K562 (cell line): ENCODE results near the gene ARPC1A. TPM values are rescaled to one million over a fixed set of nuclear protein-coding genes. Genes with fewer than 3 reads are reported as not detected.

Experiments
- BACH1 ChIP-seq: fragments of 200-800 bp; sonication (Bioruptor generic); IDR thresholded peaks from 2 replicates; pipeline ENCODE4 v1.6.1; 2016; ENCODE audit warnings: missing genetic modification characterization, missing compliant biosample characterization
- CC2D1A ChIP-seq: fragments of 450-650 bp; IDR thresholded peaks from 2 replicates; pipeline ENCODE4 v1.6.1; 2017; ENCODE audit warnings: mild to moderate bottlenecking
- CXXC5 ChIP-seq: fragments of 250-450 bp; sonication (Bioruptor Pico); IDR thresholded peaks from 2 replicates; pipeline ENCODE4 v1.8.0; 2022; ENCODE audit warnings: inconsistent platforms, mild to moderate bottlenecking, moderate library complexity
- JUNB ChIP-seq: fragments of 450-650 bp; formaldehyde crosslinking; conservative IDR thresholded peaks from 2 replicates; pipeline ENCODE4 v1.4.0; 2020; ENCODE audit warnings: mild to moderate bottlenecking
- MAZ ChIP-seq, 2 experiments: fragments of 450-650 bp in 1 of 2; sonication (generic) in 1 of 2; formaldehyde crosslinking; IDR thresholded peaks in 1 of 2; conservative IDR thresholded peaks in 1 of 2; 2 replicates each; pipeline versions ENCODE4 v1.4.0 to v1.5.0; 2020; ENCODE audit warnings: mild to moderate bottlenecking in 1 of 2, missing genetic modification reagents in 1 of 2
- RNF219 ChIP-seq: fragments of 250-450 bp; sonication (Bioruptor Pico); IDR thresholded peaks from 2 replicates; pipeline ENCODE4 v1.5.0; 2022; ENCODE audit warnings: mild to moderate bottlenecking
- TEAD1 ChIP-seq, 2 experiments: fragments of 450-650 bp in 1 of 2; sonication (generic) in 1 of 2; formaldehyde crosslinking; IDR thresholded peaks; 2 replicates each; pipeline versions ENCODE4 v1.4.0 to v1.8.0; 2020 to 2022; ENCODE audit warnings: mild to moderate bottlenecking in 2 of 2, missing genetic modification reagents in 1 of 2
- TSC22D4 ChIP-seq: fragments of 450-650 bp; IDR thresholded peaks from 2 replicates; pipeline ENCODE4 v1.6.1; 2016; ENCODE audit warnings: missing genetic modification characterization, missing biosample characterization, control low read depth
- WHSC1 ChIP-seq: IDR thresholded peaks from one replicate; pipeline ENCODE4 v1.6.1; 2012; ENCODE audit warnings: low read length, control low read depth, inconsistent platforms
- ZBTB17 ChIP-seq: fragments of 450-650 bp; formaldehyde crosslinking; IDR thresholded peaks from 2 replicates; pipeline ENCODE4 v1.4.0; 2020; ENCODE audit warnings: mild to moderate bottlenecking
- ZHX1 ChIP-seq: fragments of 150-350 bp; conservative IDR thresholded peaks from 2 replicates; pipeline ENCODE4 v1.6.1; 2014; ENCODE audit warnings: low read length
- polyA plus RNA-seq, 8 experiments: library from polyadenylated mRNA; depleted of rRNA in 4 of 8; stranded (reverse) in 5 of 8; unstranded in 3 of 8; fragments of >200 nt; fragmentation: Nextera tagmentation in 2 of 8; fragmentation: Illumina TruSeq in 1 of 8; extraction: Ambion mirVana in 2 of 8; extraction: Trizol in 1 of 8; gene quantifications; 2 replicates each; pipeline versions ENCODE4 v1.2.1 to v1.2.3, GENCODE V29; 2011 to 2014; ENCODE audit warnings: inconsistent platforms in 1 of 8, missing spikeins in 1 of 8
- total RNA-seq, 7 experiments: library from RNA; depleted of rRNA in 6 of 7; stranded (reverse); fragments of >200 nt in 6 of 7; fragmentation: Illumina TruSeq in 2 of 7; extraction: Trizol in 2 of 7; gene quantifications; 2 replicates each; pipeline versions ENCODE4 v1.2.1 to v1.2.3, GENCODE V29; 2011 to 2021; ENCODE audit warnings: low replicate concordance in 1 of 7

Gene ARPC1A
- total and polyA plus RNA-seq, 9 of the 15 experiments (the other 6 are each of a cell fraction or from before 2014, with no cell fraction given), result 39.5 to 151 (median 86.1) TPM

- TF ChIP-seq ZHX1 (no peak), BACH1 (tag) (no peak), CXXC5 (CRISPR knock-in tag) (peak; percentile 19; the same call in 1 of the 2 replicates), WHSC1 (no peak), MAZ (CRISPR knock-in tag; conservative IDR thresholded peaks at IDR 0.05 in 1 of 2, IDR thresholded peaks at IDR 0.05 in 1 of 2) (no peak), TEAD1 (CRISPR knock-in tag; IDR thresholded peaks at IDR 0.05) (0 out of 4 replicates have a peak, but pooled peaks of 1 of the 2 experiments have one; percentile 23), TSC22D4 (tag) (no peak), CC2D1A (no peak; the same call in 1 of the 2 replicates), ZBTB17 (no peak), JUNB (CRISPR knock-in tag) (no peak), RNF219 (CRISPR knock-in tag) (no peak)
Observed at GRCh38 chr7:99380032-99380822, 54.5 kb downstream of the ARPC1A start (continued).
